GM18870 (cell line): ENCODE results near the gene TSACC.
"Not testable (repeated sequence)": the region's sequence is repeated elsewhere in the genome, so short reads cannot be mapped to it uniquely, and the experiment has no call there.

Experiments
- ATAC-seq: cut with Tn5 transposase; IDR thresholded peaks from one replicate; pipeline ENCODE4 v1.9.1; 2021; ENCODE audit warnings: moderate library complexity; ENCODE audit not compliant: unreplicated experiment

The TSACC gene

DNA sequence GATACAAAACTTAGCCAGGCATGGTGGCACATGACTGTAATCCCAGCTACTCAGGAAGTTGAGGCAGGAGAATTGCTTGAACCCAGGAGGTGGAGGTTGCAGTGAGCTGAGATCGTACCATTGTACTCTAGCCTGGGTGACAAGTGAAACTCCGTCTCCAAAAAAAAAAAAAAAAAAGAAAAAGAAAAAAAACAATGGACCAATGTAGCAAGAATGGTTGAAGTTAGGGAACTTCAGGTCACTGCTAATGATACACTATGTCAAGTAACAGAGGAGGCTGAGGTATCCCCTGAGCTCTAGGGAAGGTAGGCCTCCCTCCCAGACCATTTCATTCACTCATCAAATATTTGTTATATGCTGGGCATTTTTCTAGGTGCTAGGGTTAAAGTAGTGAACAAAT is 7.7 kb downstream of the TSACC start:
- ATAC-seq = not testable (repeated sequence)

DNA sequence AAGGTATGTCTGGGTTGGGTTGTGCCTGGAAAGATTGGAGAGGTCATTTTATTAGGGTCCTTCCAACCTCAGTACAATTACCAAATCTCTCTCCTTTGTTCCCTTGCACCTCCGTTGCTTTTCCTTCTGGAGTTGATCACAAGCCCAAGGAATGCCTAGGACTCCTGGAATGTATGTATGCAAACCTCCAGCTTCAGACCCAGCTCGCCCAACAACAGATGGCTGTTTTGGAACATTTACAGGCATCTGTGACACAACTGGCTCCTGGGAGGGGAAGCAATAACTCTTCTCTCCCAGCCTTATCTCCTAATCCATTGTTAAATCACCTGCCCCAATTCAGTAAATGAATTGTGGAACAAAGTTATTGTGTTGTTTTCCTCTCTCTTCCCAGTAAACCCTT is 8.3 kb downstream of the TSACC start:
- no peak for ATAC-seq

DNA sequence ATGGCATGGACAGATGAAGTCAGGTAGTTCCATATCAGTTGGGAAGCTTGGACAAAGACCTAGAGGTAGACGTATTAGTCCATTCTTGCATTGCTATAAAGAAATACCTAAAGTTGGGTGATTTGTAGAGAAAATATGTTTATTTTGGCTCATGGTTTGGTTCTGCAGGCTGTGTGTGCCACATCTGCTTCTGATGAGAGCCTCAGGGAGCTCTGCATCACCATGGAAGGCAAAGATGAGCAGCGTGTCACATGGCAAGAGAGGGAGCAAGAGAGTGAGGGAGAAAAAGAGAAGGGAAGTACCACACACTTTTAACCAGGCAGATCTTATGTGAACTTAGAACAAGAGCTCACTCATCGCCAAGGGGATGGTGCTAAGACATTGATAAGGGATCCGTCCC is 9.0 kb downstream of the TSACC start:
- ATAC-seq = no peak

DNA sequence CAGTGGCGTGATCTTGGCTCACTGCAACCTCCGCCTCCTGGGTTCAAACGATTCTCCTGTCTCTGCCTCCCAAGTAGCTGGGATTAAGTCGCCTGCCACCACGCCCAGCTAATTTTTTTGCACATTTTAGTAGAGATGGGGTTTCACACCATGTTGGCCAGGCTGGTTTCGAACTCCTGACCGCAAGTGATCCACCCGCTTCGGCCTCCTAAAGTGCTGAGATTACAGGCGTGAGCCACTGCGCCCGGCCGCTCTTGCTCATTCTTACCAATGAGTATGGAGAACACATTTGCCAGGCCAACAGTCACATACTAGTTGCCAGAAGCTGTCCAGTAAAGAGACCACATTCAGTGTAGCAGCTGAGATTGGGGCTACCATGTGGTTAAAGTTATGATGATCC is 14.2 kb downstream of the TSACC start:
- not testable (repeated sequence) for ATAC-seq

DNA sequence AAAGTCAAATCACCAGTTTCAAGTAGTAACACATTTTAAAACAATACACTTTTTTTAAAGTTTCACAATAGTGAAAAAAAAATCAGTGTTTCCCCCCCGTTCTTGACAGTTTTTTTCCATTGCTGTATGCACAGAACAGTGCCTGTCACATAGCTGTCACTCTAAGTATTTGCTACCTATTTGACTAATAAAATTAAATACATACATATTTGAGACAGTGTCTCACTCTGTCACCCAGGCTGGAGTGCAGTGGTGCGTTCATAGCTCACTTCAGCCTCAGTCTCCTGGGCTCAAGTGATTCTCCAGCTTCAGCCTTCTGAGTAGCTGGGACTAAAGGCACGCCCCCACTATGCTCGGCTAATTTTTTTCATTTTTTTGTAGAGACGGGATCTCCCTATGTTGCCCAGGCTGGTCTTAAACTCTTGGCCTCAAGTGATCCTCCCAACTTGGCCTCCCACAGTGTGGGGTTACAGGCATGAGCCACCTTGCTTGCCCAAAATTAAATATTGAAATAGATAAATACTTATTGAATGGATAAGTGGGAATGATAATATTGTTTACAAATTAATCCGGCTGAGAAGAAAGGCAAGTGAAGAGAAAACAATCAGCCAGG is 18.0 kb downstream of the TSACC start:
- no peak for ATAC-seq

DNA sequence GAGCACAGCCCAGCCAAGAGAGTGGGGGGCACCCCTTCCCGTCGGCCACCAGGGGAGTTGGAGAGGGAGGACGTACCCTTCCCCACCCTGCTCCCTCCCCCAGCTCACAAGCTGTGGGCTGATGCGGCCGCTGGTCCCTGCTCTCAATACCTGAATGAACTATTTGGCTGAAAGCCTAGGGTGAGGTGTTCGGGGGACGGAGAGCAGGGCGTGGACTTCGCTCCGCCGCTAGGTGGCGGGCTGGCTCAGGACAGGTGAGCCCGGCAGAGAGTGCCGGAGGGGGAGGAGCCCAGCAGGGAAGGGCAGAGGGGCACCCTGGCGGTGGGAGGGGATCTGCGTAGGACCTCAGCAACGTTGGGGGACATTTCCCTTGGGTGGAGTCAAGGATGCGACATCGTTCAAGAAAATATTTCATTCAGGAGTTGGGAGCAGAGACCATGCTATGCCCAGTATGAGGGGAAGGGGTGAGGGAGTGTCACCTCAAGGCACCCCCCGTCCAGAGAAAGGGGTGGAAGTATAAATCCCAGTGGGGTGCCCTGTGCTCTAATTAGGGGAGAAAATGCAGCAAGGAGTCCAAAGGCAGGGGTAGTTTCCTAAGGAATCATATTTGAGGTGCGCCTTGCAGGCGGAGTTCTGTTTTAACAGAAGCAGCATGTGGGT is 18.7 kb downstream of the TSACC start:
- no peak for ATAC-seq

DNA sequence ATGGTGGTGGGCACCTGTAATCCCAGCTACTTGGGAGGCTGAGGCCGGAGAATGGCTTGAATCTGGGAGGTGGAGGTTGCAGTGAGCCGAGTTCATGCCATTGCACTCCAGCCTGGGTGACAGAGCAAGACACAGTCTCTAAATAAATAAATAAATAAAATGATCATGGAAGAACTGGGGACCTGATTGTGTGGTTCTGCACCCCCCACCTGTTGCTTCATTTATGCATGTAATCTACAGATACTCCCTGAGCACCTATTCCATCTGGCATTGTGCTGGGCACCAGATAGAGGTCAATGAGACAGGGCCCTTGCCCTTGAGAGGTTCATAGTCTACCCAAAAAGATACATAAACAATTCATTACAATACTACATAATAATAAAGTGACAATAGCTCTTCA is 19.7 kb downstream of the TSACC start:
- ATAC-seq = no peak

DNA sequence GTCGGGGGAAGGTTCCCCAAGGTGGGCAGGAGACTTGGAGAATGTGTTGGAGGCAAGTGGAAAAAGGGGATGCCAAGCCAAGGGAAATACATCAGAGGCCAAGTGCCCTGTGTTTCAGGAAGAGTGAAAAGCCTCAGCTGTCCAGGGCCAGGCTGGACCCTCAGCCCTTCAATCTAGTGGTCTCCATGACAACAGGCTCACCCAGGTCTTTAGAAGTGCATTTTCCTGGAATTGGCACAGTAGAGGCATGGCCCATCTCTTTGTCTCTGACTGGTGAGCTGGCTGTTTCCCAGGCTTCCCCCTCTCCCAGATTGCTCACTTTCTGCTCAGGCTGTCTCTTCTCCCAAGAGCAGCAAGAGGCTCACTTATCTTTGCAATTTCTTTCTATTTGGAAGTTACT is 20.3 kb downstream of the TSACC start:
- ATAC-seq = no peak

DNA sequence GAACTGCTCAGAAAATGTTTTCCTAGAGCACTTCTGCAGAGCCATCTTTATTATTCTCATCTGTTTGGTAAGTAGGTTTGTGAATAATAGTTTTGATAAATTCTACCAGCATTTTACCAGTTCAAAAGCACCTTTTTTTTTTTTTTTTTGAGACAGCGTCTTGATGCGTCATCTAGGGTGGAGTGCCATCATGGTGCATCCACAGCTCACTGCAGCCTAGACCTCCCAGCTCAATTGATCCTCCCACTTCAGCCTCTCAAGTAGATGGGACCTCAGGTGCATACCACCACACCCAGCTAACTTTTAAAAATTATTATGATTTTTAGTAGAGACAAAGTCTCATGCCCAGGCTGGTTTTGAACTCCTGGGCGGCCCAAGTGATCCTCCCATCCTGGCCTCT is 20.9 kb downstream of the TSACC start:
- ATAC-seq = no peak

DNA sequence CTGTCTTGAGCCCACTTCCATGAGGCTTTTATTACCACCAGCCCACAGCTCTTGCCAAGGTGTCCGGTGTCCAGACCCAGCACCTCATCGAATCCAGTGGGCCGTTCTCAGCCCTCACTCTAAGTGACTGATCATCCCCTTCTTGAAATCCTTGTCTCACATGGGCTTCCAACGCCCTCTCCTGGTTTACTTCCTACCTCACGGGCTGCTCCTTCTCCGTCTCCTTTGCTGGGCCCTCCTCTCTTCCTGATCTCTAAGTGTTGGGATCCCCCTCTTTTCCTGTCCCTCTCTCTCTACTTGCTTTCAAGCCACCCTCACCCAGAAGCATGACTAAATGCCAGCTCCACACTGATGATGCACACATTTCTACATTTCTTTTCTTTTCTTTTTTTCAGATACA is 21.6 kb downstream of the TSACC start:
- ATAC-seq = no peak

DNA sequence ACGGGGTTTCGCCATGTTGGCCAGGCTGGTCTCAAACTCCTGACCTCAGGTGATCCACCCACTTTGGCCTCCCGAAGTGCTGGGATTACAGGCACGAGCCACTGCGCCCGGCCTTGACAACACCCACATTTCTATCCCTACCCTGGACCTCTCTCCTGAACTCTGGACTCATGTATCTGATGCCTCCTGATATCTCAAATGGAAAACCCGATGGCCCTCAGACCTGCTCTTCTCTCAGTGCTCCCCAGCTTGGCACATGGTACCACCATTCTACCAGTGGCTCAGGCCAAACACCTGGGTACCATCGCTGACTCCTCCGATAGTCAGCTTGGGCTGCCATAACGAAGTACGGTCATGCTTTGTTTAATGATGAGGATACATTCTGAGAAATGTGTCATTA is 22.2 kb downstream of the TSACC start:
- ATAC-seq = no peak

DNA sequence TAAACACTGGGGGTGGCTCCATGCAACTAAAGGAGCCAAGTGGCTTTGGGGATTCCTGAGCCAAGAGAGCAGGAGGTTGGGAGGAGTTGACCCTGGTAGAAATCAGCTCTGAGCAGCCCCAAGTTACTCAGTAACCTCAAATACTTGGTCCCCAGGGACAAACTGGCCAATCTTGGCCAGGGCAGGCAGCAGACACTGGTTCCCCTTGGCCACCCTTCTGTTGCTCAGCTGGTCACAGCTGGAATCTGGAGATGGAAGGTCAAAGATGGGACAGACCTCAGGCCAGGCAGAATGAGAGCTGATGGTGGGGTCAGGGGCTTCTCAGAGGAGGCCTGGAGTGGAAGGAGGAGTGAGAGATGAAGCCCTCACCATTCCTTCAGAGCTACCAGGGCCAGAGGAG is 27.4 kb downstream of the TSACC start:
- no peak for ATAC-seq

DNA sequence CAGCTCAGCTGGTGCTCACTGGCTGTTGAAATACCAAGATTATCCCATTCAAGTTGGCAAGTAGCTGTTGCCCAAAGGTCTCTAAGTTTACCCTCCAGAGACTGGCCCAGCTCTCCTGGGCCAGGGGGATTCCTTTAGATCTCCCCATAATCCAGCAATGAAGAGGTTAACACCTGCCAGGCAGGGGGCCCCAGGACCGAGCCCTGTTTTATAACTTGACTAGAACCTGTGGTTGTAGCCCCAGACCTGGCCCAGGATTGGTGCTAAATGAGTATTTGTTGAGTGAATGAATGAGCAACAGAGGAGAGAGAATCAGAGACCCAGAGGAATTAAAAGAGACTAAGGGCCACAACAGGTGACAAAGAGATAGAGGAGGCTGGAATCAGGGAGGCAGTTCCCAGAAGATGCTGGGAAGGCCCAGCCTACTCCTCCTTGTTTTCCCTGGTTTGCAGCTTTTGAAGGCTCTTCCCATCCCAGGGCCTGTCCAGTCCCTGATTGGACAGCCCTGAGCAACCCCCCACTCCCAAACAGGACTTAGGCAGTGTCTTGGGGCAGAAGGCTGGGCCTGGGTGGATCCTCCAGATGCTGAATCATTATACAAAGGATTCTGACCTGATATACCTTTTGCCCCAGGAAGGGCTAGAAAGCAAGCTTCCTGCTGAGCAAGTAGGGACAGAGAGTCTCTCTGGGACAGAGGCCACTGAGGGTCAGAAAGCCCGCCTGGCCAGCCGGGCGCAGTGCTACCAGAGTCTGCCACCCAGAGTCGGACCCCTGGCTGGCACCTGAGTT is 28.2 kb downstream of the TSACC start:
- ATAC-seq = no peak

DNA sequence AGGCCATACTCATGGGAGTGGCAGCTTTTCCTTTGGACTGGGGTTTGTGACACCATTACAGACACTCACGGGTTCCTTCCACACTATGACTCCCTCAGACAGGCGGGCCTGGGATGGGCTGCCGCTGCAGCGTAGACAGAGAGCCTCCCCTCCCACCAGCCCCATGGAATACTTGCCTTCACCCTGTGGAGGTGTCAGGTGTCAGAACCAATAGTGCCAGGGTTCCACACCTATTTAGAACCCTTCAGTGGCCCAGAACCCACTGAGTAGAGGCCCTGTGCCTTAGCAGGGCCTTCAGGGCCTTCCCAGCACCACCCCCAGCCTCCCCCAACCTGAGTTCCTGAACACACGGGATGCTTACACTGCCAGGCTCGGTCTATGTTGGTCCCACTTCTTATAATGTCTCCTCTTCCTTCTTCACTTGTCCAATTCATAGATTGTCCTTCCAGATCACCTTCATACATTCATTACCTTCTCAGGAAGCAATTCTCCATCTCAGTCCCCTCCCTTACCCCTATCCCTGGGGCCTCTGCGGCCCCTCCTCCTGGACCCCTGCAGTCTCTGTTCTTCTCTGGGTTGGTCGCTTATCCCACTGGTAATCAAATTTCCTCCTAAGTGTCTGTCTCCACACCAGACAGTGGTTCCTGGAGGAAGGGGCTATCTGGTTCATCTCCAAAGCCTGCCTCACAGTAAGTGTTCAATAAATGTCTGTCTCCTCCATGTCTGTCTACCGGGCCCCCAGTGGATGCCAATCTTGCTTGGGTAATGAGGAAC is 29.2 kb downstream of the TSACC start:
- ATAC-seq = no peak

DNA sequence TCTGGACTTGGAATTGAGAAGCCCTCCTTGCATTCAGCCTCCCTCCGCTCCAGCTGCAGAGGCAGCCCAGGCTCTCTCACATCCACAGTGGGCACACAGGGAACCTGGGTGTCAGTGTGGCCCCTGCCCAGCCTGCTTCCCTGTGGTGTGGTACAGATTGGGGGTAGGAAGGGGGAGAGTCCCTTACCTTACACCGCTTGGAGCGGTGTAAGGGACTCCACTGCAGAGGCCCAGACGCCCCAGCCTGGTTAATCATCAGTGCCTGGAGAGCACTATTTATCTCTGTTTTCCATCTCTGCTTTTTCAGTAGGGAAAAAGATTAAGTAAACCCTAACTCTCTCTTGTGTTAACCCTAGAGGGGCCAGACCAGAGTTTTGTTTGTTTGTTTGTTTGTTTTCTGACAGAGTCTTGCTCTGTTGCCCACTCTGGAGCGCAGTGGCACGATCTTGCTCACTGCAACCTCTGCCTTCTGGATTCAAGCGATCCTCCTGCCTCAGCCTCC is 29.9 kb downstream of the TSACC start:
- no peak for ATAC-seq

DNA sequence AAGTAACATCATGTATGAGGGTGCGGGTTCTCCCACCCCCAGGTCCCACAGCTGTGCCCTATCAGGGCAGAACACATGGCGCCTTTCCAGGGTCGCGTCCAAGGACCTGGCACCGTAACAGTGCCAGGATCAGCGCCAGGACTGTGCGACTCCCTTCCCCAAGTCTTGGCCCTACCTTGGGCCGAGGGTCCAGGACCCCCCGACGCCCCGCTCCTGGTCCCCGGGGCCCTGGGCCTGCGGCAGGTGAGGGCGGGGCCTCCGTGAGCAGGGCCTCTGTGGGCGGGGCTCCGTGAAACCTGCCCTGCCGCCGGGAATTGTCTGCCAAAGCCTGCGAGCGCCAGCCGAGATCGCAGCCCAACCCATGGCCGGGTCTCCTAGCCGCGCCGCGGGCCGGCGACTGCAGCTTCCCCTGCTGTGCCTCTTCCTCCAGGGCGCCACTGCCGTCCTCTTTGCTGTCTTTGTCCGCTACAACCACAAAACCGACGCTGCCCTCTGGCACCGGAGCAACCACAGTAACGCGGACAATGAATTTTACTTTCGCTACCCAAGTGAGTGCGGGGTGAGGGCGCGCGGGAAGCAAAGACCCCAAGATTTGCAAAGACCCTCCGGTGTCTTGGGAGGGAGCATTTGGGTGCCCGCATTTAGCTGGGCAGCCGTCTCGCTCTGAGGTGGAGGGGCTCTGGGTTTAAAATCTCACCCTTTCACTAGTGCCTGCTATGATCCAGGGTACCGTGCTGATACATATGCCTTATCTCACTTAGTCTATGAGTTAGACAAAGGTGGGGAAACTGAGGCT is 30.8 kb downstream of the TSACC start, which contains the start of gene RHBG:
Gene RHBG (plus strand): TSS at position 323 of the 796 bp plus-strand sequence. CDS start 39 bp downstream, at position 362.
- no peak for ATAC-seq

DNA sequence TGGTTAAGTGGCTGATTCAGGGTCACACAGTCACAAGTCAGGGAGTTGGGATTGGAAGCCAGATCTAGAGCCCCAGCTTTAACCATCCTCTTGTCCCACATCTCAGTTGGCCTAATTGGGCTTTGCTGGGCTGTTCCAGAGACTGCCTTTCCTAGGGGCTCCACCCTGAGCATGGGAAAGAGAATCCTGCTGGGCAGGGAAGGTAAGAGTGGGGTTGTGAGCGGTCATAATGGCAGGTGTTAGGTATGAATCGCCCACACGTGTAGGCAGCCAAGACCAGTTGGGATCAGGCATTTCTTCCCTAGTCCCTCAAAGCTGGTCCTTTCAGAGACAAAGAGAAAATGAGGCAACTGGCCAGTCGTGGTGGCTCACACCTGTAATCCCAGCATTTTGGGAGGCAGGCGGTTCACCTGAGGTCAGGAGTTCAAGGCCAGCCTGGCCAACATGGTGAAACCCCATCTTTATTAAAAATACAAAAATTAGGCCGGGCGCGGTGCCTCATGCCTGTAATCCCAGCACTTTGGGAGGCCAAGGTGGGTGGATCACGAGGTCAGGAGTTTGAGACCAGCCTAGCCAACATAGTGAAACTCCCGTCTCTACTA is 31.5 kb downstream of the TSACC start:
- not testable (repeated sequence) for ATAC-seq

DNA sequence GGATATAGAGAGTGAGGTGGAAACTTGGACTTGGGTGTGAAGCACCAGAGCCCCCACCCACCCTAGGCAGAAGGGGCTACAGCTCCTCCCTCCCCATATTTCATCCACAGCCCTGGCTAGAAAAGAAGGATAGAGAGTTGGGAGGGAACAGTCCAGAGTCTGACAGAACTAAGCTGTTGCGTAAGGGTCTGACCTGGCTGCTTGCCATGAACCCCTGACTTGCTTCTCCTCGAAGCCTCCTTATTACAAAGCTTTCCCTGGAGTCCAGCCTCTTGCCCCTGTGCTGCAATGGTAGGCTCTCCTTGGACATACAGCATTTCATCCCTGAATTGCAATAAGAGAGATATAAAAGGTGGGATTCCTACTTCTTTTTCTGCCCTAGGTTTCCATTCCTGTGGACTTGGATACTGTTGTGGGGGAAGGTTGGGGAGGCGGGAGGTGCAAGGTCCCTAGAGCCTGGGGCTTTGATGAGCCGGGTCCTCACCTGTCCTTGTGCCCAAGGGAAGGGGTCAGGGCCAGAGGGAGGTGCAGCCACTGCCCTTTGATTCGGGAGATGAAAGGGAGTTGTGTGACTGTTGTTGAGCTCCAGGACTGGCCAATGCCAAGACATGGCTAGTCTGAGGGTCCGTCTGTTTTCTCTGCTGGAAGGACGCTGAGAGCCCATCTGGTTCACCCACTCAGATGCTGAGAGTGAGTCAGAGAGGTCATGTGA is 33.4 kb downstream of the TSACC start:
- no peak for ATAC-seq

DNA sequence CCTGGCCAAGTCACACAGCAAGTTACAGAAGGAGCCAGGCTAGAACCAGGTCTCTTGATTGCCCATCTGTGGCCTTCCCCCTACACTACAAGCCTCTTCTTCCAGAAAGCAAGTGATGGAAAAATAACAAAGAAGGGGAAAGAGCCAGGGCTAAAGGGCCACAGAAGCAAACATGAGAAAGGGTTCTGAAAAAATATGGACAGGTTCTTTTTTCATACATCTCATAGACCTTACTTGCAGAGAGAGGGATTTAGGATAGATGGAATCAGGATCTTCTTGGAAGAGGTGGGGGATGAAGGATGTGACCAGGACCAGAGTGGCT is 33.9 kb downstream of the TSACC start:
- ATAC-seq = no peak
